K562 (cell line): ENCODE measurements around the gene ORM1. TPM values are rescaled to one million over a fixed set of nuclear protein-coding genes. Genes with fewer than 3 reads are reported as not detected.

Source experiments
- ATAC-seq: fragments of 200-7000 bp; cut with Tn5 transposase; 3 replicates; pipeline ENCODE4 v1.9.1; 2020; ENCODE audit warnings: moderate library complexity
- BruUV-seq: library from RNA; stranded (reverse); fragments of 400-500 nt; replicated peaks from 2 replicates; lab custom pipeline; 2021; lab: Mats Ljungman, UMichigan
- CTCF ChIA-PET: fragments of 300-600 bp; formaldehyde crosslinking; extraction: SDS; loops from one replicate; lab custom pipeline; 2021; ENCODE audit warnings: low intra/inter-chr PET ratio; lab: Yijun Ruan, JAX
- POLR2A ChIA-PET: fragments of 300-600, 350-650 bp; sonication (Branson Sonifier 250); formaldehyde crosslinking; extraction: SDS; loops from one replicate; lab custom pipeline; 2021; ENCODE audit warnings: antibody characterized with exemption, inconsistent platforms; lab: Yijun Ruan, JAX
- DNase-seq, 4 experiments: peaks; one replicate each; pipeline versions ENCODE4 v3.0.0 to v3.0.0-alpha.2; 2011 to 2018; ENCODE audit warnings: low spot score in 3 of 4, mixed read lengths in 3 of 4; ENCODE audit errors: extremely low read depth in 1 of 4
- FAIRE-seq: peaks from 2 replicates; lab custom pipeline; 2011; peaks lifted over from hg19 to GRCh38; lab: Jason Lieb, UNC
- H2AFZ ChIP-seq: 2 replicates; pipeline ENCODE4 v1.6.0; 2011; ENCODE audit warnings: low read depth, low read length, control low read depth, inconsistent platforms
- H3K27ac ChIP-seq: fragments of 200-600 bp; 3 replicates; pipeline ENCODE4 v1.8.0; 2011; ENCODE audit warnings: low read depth, mild to moderate bottlenecking, control low read depth, inconsistent platforms, low read length, moderate library complexity, mixed read lengths; ENCODE audit errors: extremely low read depth
- H3K27me3 ChIP-seq, 2 experiments: fragments of 300-600 bp in 1 of 2; 2 replicates in 1 of 2; 3 replicates in 1 of 2; pipeline versions ENCODE4 v1.6.0 to v1.8.0; 2011; ENCODE audit warnings: inconsistent platforms in 2 of 2, low read length in 2 of 2, mild to moderate bottlenecking in 1 of 2, mixed read lengths in 1 of 2, moderate library complexity in 1 of 2; ENCODE audit not compliant: control insufficient read depth in 2 of 2, insufficient read depth in 2 of 2
- H3K36me3 ChIP-seq: fragments of 300-600 bp; 3 replicates; pipeline ENCODE4 v1.8.0; 2011; ENCODE audit warnings: mild to moderate bottlenecking, low read length, inconsistent platforms; ENCODE audit not compliant: control insufficient read depth, insufficient read depth
- H3K4me1 ChIP-seq, 2 experiments: fragments of 200-600 bp in 1 of 2; replicated peaks in 1 of 2; 2 replicates in 1 of 2; 3 replicates in 1 of 2; pipeline versions ENCODE4 v1.5.1 to v1.8.0; 2011; ENCODE audit warnings: inconsistent platforms in 2 of 2, low read length in 2 of 2, mild to moderate bottlenecking in 1 of 2, mixed read lengths in 1 of 2, moderate library complexity in 1 of 2; ENCODE audit not compliant: control insufficient read depth in 2 of 2, insufficient read depth in 2 of 2
- H3K4me2 ChIP-seq: 2 replicates; pipeline ENCODE4 v1.6.1; 2011; ENCODE audit warnings: low read length, control low read depth, inconsistent platforms, mixed read lengths; ENCODE audit not compliant: insufficient read depth
- H3K4me3 ChIP-seq: fragments of 200-600 bp; sonication (generic), shearing (Covaris generic); 2 replicates; pipeline ENCODE4 v1.5.1; 2016; ENCODE audit warnings: control low read depth, inconsistent platforms
- H3K79me2 ChIP-seq: fragments of 200-600 bp; 3 replicates; pipeline ENCODE4 v1.8.0; 2011; ENCODE audit warnings: low read length, inconsistent platforms; ENCODE audit not compliant: control insufficient read depth, insufficient read depth
- H3K9ac ChIP-seq, 2 experiments: 2 replicates each; pipeline versions ENCODE4 v1.6.0 to v1.6.1; 2011; ENCODE audit warnings: low read depth in 2 of 2, low read length in 2 of 2, control low read depth in 1 of 2, inconsistent platforms in 1 of 2, mild to moderate bottlenecking in 1 of 2, mixed read lengths in 1 of 2; ENCODE audit not compliant: insufficient read depth in 1 of 2
- H3K9me1 ChIP-seq: one replicate; pipeline ENCODE4 v1.6.0; 2011; ENCODE audit warnings: inconsistent platforms, mild to moderate bottlenecking, low read length, moderate library complexity; ENCODE audit not compliant: control insufficient read depth, insufficient read depth
- H3K9me3 ChIP-seq: replicated peaks from 2 replicates; pipeline ENCODE4 v1.5.1; 2011; ENCODE audit warnings: low read depth, low read length, inconsistent platforms; ENCODE audit not compliant: control insufficient read depth, insufficient read depth
- H4K20me1 ChIP-seq: replicated peaks from 2 replicates; pipeline ENCODE4 v1.6.1; 2011; ENCODE audit warnings: low read length, inconsistent platforms, mixed read lengths; ENCODE audit not compliant: control insufficient read depth, insufficient read depth
- ARID2 ChIP-seq: fragments of 450-650 bp; IDR thresholded peaks from 2 replicates; pipeline ENCODE4 v1.6.1; 2017; ENCODE audit warnings: antibody characterized with exemption, mild to moderate bottlenecking
- EGR1 ChIP-seq: fragments of 450-650 bp; conservative IDR thresholded peaks from 2 replicates; pipeline ENCODE4 v1.6.1; 2017; ENCODE audit warnings: mild to moderate bottlenecking
- ETV5 ChIP-seq: sonication (generic); formaldehyde crosslinking; IDR thresholded peaks from 2 replicates; pipeline ENCODE4 v1.4.0; 2020; ENCODE audit warnings: low read depth, mild to moderate bottlenecking, missing genetic modification reagents
- JUND ChIP-seq, 2 experiments: IDR thresholded peaks; 2 replicates in 1 of 2; 3 replicates in 1 of 2; pipeline ENCODE4 v1.6.1; 2011; ENCODE audit warnings: borderline replicate concordance in 2 of 2, low read depth in 2 of 2, low read length in 2 of 2, improper control_type of control experiment in 1 of 2, missing biosample characterization in 1 of 2, missing genetic modification characterization in 1 of 2, missing genetic modification reagents in 1 of 2
- KLF13 ChIP-seq: fragments of 450-650 bp; IDR thresholded peaks from 2 replicates; pipeline ENCODE4 v1.6.1; 2016; ENCODE audit warnings: missing genetic modification characterization, low read depth, mild to moderate bottlenecking, missing compliant biosample characterization, moderate library complexity, borderline replicate concordance
- KLF16 ChIP-seq: IDR thresholded peaks from 2 replicates; pipeline ENCODE4 v1.6.1; 2016; ENCODE audit warnings: antibody characterized with exemption
- RAD21 ChIP-seq, 2 experiments: fragments of 250-450 bp in 1 of 2; fragments of 450-650 bp in 1 of 2; sonication (Bioruptor Pico) in 1 of 2; formaldehyde crosslinking in 1 of 2; IDR thresholded peaks in 1 of 2; conservative IDR thresholded peaks in 1 of 2; 2 replicates each; pipeline versions ENCODE4 v1.4.0 to v1.8.0; 2020 to 2022; ENCODE audit warnings: mild to moderate bottlenecking in 2 of 2, moderate library complexity in 1 of 2
- REST ChIP-seq, 2 experiments: fragments of 450-650 bp; formaldehyde crosslinking in 1 of 2; IDR thresholded peaks; 2 replicates each; pipeline versions ENCODE4 v1.4.0 to v1.6.1; 2014 to 2020; ENCODE audit warnings: mild to moderate bottlenecking in 2 of 2, borderline replicate concordance in 1 of 2, low read depth in 1 of 2
- STAG1 ChIP-seq: sonication (generic); formaldehyde crosslinking; IDR thresholded peaks from 2 replicates; pipeline ENCODE4 v1.5.0; 2020; ENCODE audit warnings: missing genetic modification reagents, borderline replicate concordance
- ZFP1 ChIP-seq: fragments of 450-650 bp; formaldehyde crosslinking; IDR thresholded peaks from 2 replicates; pipeline ENCODE4 v1.4.0; 2020; ENCODE audit warnings: mild to moderate bottlenecking, mixed read lengths
- WGBS: fragments of 100-300 bp; shearing (Covaris generic); methylation state at CpG from one replicate; pipeline ENCODE4 v1.1.6; 2016; ENCODE audit warnings: low coverage, mixed read lengths; ENCODE audit not compliant: insufficient coverage; ENCODE audit errors: missing lambda C conversion rate; 5-methylcytosine and 5-hydroxymethylcytosine counted together
- in situ Hi-C: fragments of 300-500 bp; cut with MboI; formaldehyde crosslinking; loops from 4 replicates; pipeline ENCODE4 v1.15.0; 2018; ENCODE audit warnings: inconsistent platforms, mixed read lengths
- intact Hi-C: fragments of 100-400 bp; cut with micrococcal nuclease; formaldehyde crosslinking; loops from 2 replicates; pipeline ENCODE4 v1.14.2; 2022
- polyA plus RNA-seq, 8 experiments: library from polyadenylated mRNA; depleted of rRNA in 4 of 8; stranded (reverse) in 5 of 8; unstranded in 3 of 8; fragments of >200 nt; fragmentation: Nextera tagmentation in 2 of 8; fragmentation: Illumina TruSeq in 1 of 8; extraction: Ambion mirVana in 2 of 8; extraction: Trizol in 1 of 8; gene quantifications; 2 replicates each; pipeline versions ENCODE4 v1.2.1 to v1.2.3, GENCODE V29; 2011 to 2014; ENCODE audit warnings: inconsistent platforms in 1 of 8, missing spikeins in 1 of 8
- total RNA-seq, 7 experiments: library from RNA; depleted of rRNA in 6 of 7; stranded (reverse); fragments of >200 nt in 6 of 7; fragmentation: Illumina TruSeq in 2 of 7; extraction: Trizol in 2 of 7; gene quantifications; 2 replicates each; pipeline versions ENCODE4 v1.2.1 to v1.2.3, GENCODE V29; 2011 to 2021; ENCODE audit warnings: low replicate concordance in 1 of 7
- TF ChIP-seq, protein P1 (sequence below): fragments of 450-650 bp; formaldehyde crosslinking; IDR thresholded peaks from 2 replicates; pipeline ENCODE4 v1.4.0; 2020; ENCODE audit warnings: mild to moderate bottlenecking, moderate library complexity

ORM1 gene
- total and polyA plus RNA-seq, 9 of the 15 experiments (the other 6 are each of a cell fraction or from before 2014, with no cell fraction given), result 2.9 TPM; not detected in 8

- FAIRE-seq (peak; percentile 91), ATAC-seq (peak; percentile 87), DNase-seq (peak; percentile 63 to 81 (median 78))
- 18% methylated on average over 12 of the region's 12 CpGs for WGBS
- H3K4me3 ChIP-seq, result no peak overlapping the region
- peaks cover 6% of the 10 kb centered on the region; the same call in 1 of the 2 replicates for H4K20me1 ChIP-seq
- H3K9me3 ChIP-seq, result 0 out of 2 replicates have a peak, but pooled peaks cover 2% of the 10 kb centered on the region
- no peak overlapping the region for H3K9ac ChIP-seq
- in situ Hi-C loops (no loop called here), intact Hi-C loops (loop anchor here (1.0 to 5.0 kb wide), 4 partner anchors 136 to 554 kb away; partner anchors contain the start of gene COL27A1)
- H2AFZ ChIP-seq, result no peak overlapping the region
- no peak overlapping the region for H3K4me2 ChIP-seq
- H3K79me2 ChIP-seq, result no peaks in the 10 kb centered on the region
- BruUV-seq, result no TSS peak
- peaks cover 0 to 26% of the 10 kb centered on the region in 2 experiments; a peak in 2 of 5 replicates for H3K27me3 ChIP-seq
- H3K4me1 ChIP-seq, result no peaks in the 10 kb centered on the region; a peak in 1 of 5 replicates
- CTCF ChIA-PET, result interaction anchor here (0.7 to 1.5 kb wide), 6 partner anchors 21 to 183 kb away, joined by 3 to 13 read pairs (median 7); partner anchors contain the start of gene COL27A1
- H3K9me1 ChIP-seq, result no peaks in the 10 kb centered on the region
- no peak overlapping the region for H3K27ac ChIP-seq
- POLR2A ChIA-PET, result interaction anchor here (1.1 to 1.7 kb wide), 3 partner anchors 17 to 209 kb away, joined by 3 to 6 read pairs (median 4); no protein-coding TSS in a partner anchor
- no peaks in the 10 kb centered on the region for H3K36me3 ChIP-seq
- TF ChIP-seq JUND (IDR thresholded peaks at IDR 0.05; ENCODE audit: borderline replicate concordance, low read depth, low read length) (no peak), JUND (tag; IDR thresholded peaks at IDR 0.05; ENCODE audit: borderline replicate concordance, low read depth, low read length) (no peak), REST (IDR thresholded peaks at IDR 0.05; ENCODE audit: borderline replicate concordance) (peak; percentile 78), REST (CRISPR knock-in tag; IDR thresholded peaks at IDR 0.05; ENCODE audit: low read depth) (no peak), STAG1 (CRISPR knock-in tag) (peak; percentile 27; the same call in 1 of the 2 replicates), ETV5 (CRISPR knock-in tag) (no peak), KLF13 (tag) (no peak), ARID2 (peak; percentile 63; the same call in 1 of the 2 replicates), EGR1 (peak; percentile 50; the same call in 1 of the 2 replicates), ZFP1 (CRISPR knock-in tag) (no peak), KLF16 (0 out of 2 replicates have a peak, but pooled peaks have one; percentile 25), RAD21 (CRISPR knock-in tag; conservative IDR thresholded peaks at IDR 0.05 in 1 of 2, IDR thresholded peaks at IDR 0.05 in 1 of 2) (peak; percentile 85 to 87)
- TF ChIP-seq, protein P1, sequence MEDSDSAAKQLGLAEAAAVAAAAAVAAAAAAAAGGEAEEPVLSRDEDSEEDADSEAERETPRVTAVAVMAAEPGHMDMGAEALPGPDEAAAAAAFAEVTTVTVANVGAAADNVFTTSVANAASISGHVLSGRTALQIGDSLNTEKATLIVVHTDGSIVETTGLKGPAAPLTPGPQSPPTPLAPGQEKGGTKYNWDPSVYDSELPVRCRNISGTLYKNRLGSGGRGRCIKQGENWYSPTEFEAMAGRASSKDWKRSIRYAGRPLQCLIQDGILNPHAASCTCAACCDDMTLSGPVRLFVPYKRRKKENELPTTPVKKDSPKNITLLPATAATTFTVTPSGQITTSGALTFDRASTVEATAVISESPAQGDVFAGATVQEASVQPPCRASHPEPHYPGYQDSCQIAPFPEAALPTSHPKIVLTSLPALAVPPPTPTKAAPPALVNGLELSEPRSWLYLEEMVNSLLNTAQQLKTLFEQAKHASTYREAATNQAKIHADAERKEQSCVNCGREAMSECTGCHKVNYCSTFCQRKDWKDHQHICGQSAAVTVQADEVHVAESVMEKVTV, result peak; percentile 72
Measured at GRCh38 chr9:114291064-114291474, 31.8 kb upstream of the ORM1 start.
